Measurements from ENCODE around the gene SLC44A3. TPM values are rescaled to one million over a fixed set of nuclear protein-coding genes. Genes with fewer than 3 reads are reported as not detected.

Gene SLC44A3
- polyA plus RNA-seq, 1 donor from 2014 or later, result not detected

GRCh38 chr1:94793296-94793656 is 26.9 kb upstream of the SLC44A3 start:
- no peak for TF ChIP-seq EZH2 (IDR thresholded peaks at IDR 0.05; ENCODE audit: borderline replicate concordance, insufficient read depth, low read length, poor library complexity, severe bottlenecking)
- H3K27ac ChIP-seq (ENCODE audit: low read length), result no peak overlapping the region

GRCh38 chr1:94795434-94795833 is 24.7 kb upstream of the SLC44A3 start:
- Histone ChIP-seq H3K36me3 (ENCODE audit: insufficient read depth, low read length) (no peaks in the 10 kb centered on the region), H3F3A (ENCODE audit: insufficient read depth, low read length, poor library complexity, severe bottlenecking) (no peaks in the 10 kb centered on the region), H4K20me1 (ENCODE audit: insufficient read depth) (no peaks in the 10 kb centered on the region), H3K27ac (ENCODE audit: low read length) (no peak overlapping the region), H3K4me3 (ENCODE audit: low read length) (no peak overlapping the region), H3K9me2 (ENCODE audit: insufficient read depth, low read length) (no peaks in the 10 kb centered on the region), H3K27me3 (ENCODE audit: insufficient read depth, low read depth, low read length) (no peaks in the 10 kb centered on the region), H3K9ac (ENCODE audit: low read length) (no peak overlapping the region), H2AFZ (ENCODE audit: low read depth, low read length) (no peak overlapping the region), H3K4me2 (ENCODE audit: low read length) (no peak overlapping the region), H3K9me3 (ENCODE audit: low read length) (no peaks in the 10 kb centered on the region), H3K79me2 (replicated peaks; ENCODE audit: insufficient read depth, low read length) (no peaks in the 10 kb centered on the region)
- TF ChIP-seq EP300 (conservative IDR thresholded peaks at IDR 0.05; ENCODE audit: poor library complexity, severe bottlenecking), result no peak

More at GRCh38 chr1:94793296-94793656, 26.9 kb upstream of the SLC44A3 start:
- Histone ChIP-seq H2AFZ (ENCODE audit: low read depth, low read length) (no peak overlapping the region), H3K4me2 (ENCODE audit: low read length) (no peak overlapping the region), H3K4me3 (ENCODE audit: low read length) (no peak overlapping the region), H3K9me2 (ENCODE audit: insufficient read depth, low read length) (no peaks in the 10 kb centered on the region), H3K79me2 (replicated peaks; ENCODE audit: insufficient read depth, low read length) (no peaks in the 10 kb centered on the region), H3K9me3 (ENCODE audit: low read length) (no peaks in the 10 kb centered on the region), H3K36me3 (ENCODE audit: insufficient read depth, low read length) (no peaks in the 10 kb centered on the region), H3F3A (ENCODE audit: insufficient read depth, low read length, poor library complexity, severe bottlenecking) (no peaks in the 10 kb centered on the region), H4K20me1 (ENCODE audit: insufficient read depth) (no peaks in the 10 kb centered on the region), H3K9ac (ENCODE audit: low read length) (no peak overlapping the region), H3K27me3 (ENCODE audit: insufficient read depth, low read depth, low read length) (no peaks in the 10 kb centered on the region)

- Histone ChIP-seq H3K79me2 (replicated peaks; ENCODE audit: insufficient read depth, low read length) (no peaks in the 10 kb centered on the region), H3K9me2 (ENCODE audit: insufficient read depth, low read length) (no peaks in the 10 kb centered on the region), H3K9ac (ENCODE audit: low read length) (no peak overlapping the region), H3K36me3 (ENCODE audit: insufficient read depth, low read length) (no peaks in the 10 kb centered on the region), H3K27me3 (ENCODE audit: insufficient read depth, low read depth, low read length) (no peaks in the 10 kb centered on the region), H3K4me2 (ENCODE audit: low read length) (no peak overlapping the region), H2AFZ (ENCODE audit: low read depth, low read length) (no peak overlapping the region), H3K4me3 (ENCODE audit: low read length) (no peak overlapping the region), H4K20me1 (ENCODE audit: insufficient read depth) (no peaks in the 10 kb centered on the region), H3K9me3 (ENCODE audit: low read length) (no peaks in the 10 kb centered on the region), H3F3A (ENCODE audit: insufficient read depth, low read length, poor library complexity, severe bottlenecking) (no peaks in the 10 kb centered on the region), H3K27ac (ENCODE audit: low read length) (no peak overlapping the region)
- TF ChIP-seq EP300 (conservative IDR thresholded peaks at IDR 0.05; ENCODE audit: poor library complexity, severe bottlenecking), result no peak
- no peak for TF ChIP-seq EZH2 (IDR thresholded peaks at IDR 0.05; ENCODE audit: borderline replicate concordance, insufficient read depth, low read length, poor library complexity, severe bottlenecking)
- TF ChIP-seq REST (IDR thresholded peaks at IDR 0.05; ENCODE audit: borderline replicate concordance), result no peak
- no peak for TF ChIP-seq MXI1 (conservative IDR thresholded peaks at IDR 0.05; ENCODE audit: poor library complexity, severe bottlenecking)
- TF ChIP-seq RAD21 (conservative IDR thresholded peaks at IDR 0.05), result no peak
Measured at GRCh38 chr1:94796266-94796665, 23.9 kb upstream of the SLC44A3 start.

- TF ChIP-seq SMC3 (conservative IDR thresholded peaks at IDR 0.05; ENCODE audit: poor library complexity), result no peak
- TF ChIP-seq REST (IDR thresholded peaks at IDR 0.05; ENCODE audit: borderline replicate concordance), result no peak
- TF ChIP-seq RAD21 (conservative IDR thresholded peaks at IDR 0.05), result no peak
- no peak for TF ChIP-seq POLR2AphosphoS5 (IDR thresholded peaks at IDR 0.05)
- no peak for TF ChIP-seq TAF1 (IDR thresholded peaks at IDR 0.05; ENCODE audit: low read depth)
- H3K4me3 ChIP-seq (ENCODE audit: low read length), result no peak overlapping the region
- H3K79me2 ChIP-seq (replicated peaks; ENCODE audit: insufficient read depth, low read length), result no peaks in the 10 kb centered on the region
- H3F3A ChIP-seq (ENCODE audit: insufficient read depth, low read length, poor library complexity, severe bottlenecking), result no peaks in the 10 kb centered on the region
- H3K9me3 ChIP-seq (ENCODE audit: low read length), result no peaks in the 10 kb centered on the region
- H3K9me2 ChIP-seq (ENCODE audit: insufficient read depth, low read length), result no peaks in the 10 kb centered on the region
- no peaks in the 10 kb centered on the region for H3K36me3 ChIP-seq (ENCODE audit: insufficient read depth, low read length)
- H3K27ac ChIP-seq (ENCODE audit: low read length), result no peak overlapping the region
- no peaks in the 10 kb centered on the region for H4K20me1 ChIP-seq (ENCODE audit: insufficient read depth)
- H2AFZ ChIP-seq (ENCODE audit: low read depth, low read length), result no peak overlapping the region
- H3K27me3 ChIP-seq (ENCODE audit: insufficient read depth, low read depth, low read length), result no peaks in the 10 kb centered on the region
- H3K4me2 ChIP-seq (ENCODE audit: low read length), result no peak overlapping the region
- H3K9ac ChIP-seq (ENCODE audit: low read length), result no peak overlapping the region
Measured at GRCh38 chr1:94797291-94797690, 22.9 kb upstream of the SLC44A3 start.
